ENCODE data around the gene MRPS23. TPM values are rescaled to one million over a fixed set of nuclear protein-coding genes. Genes with fewer than 3 reads are reported as not detected.

The MRPS23 gene
- total and polyA plus RNA-seq, 2 of the 13 experiments (the other 11 are each of a cell fraction or from before 2014, with no cell fraction given), result 63.2 to 181 TPM

DNA sequence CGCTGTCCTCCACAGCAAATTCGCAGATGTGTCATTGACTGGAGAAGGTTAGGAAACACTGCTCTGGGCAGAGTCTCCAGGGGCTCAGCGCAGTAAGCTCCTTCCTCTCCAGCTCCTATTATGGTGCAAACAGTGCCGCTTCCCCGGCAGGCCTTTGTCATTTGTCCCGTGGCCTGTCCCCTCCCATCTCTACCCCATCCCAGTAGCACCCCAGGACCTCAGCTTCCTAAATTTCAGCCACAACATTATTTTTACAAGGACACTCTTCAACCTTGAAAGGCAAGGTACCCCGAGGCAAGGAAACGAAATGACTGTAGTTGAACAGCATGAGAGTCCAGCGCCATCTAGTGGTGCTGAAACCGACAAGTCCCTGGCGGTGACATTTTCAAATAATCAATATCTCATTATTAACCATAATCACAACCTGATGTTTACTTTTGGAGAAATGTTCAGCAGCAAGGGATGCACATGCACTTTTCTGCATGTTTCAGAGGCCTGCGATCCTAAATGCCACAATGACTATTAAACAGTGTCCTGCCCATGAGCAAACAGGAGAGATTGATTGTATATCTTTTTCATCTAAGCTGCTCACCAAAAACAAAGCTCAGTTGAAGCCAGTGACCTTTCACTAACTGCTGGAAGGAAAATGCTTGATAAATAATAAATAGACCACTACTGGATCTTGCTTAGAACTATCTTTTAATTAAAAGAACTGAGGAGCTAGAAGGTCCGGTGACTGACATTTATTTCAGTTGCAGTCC, 16.5 kb downstream of the MRPS23 start (continued):
- TF ChIP-seq, protein P1, sequence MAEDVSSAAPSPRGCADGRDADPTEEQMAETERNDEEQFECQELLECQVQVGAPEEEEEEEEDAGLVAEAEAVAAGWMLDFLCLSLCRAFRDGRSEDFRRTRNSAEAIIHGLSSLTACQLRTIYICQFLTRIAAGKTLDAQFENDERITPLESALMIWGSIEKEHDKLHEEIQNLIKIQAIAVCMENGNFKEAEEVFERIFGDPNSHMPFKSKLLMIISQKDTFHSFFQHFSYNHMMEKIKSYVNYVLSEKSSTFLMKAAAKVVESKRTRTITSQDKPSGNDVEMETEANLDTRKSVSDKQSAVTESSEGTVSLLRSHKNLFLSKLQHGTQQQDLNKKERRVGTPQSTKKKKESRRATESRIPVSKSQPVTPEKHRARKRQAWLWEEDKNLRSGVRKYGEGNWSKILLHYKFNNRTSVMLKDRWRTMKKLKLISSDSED (CRISPR knock-in tag; IDR thresholded peaks at IDR 0.05), result no peak
- TF ChIP-seq SIN3B (IDR thresholded peaks at IDR 0.05; ENCODE audit: low read length) (0 out of 2 replicates have a peak, but pooled peaks have one; percentile 11), TOPORS (CRISPR knock-in tag; IDR thresholded peaks at IDR 0.05) (0 out of 2 replicates have a peak, but pooled peaks have one; percentile 53), NR2C2 (CRISPR knock-in tag; IDR thresholded peaks at IDR 0.05; ENCODE audit: borderline replicate concordance) (0 out of 2 replicates have a peak, but pooled peaks have one; percentile 0), ZNF124 (CRISPR knock-in tag; IDR thresholded peaks at IDR 0.05) (0 out of 2 replicates have a peak, but pooled peaks have one; percentile 42), ZSCAN29 (CRISPR knock-in tag; conservative IDR thresholded peaks at IDR 0.05) (0 out of 2 replicates have a peak, but pooled peaks have one; percentile 25), EP300 (IDR thresholded peaks at IDR 0.05; ENCODE audit: low read depth in 2 of 2, low read length in 2 of 2) (peak in 1 of 2 experiments; percentile 53; a peak in 1 of 4 replicates), EP300 (CRISPR knock-in tag; IDR thresholded peaks at IDR 0.05; ENCODE audit: borderline replicate concordance) (no peak), U2AF1 (optimal IDR thresholded peaks at IDR 0.05; ENCODE audit: low read depth, low read length) (peak; percentile 64), TGIF2 (CRISPR knock-in tag; IDR thresholded peaks at IDR 0.05) (no peak), UBTF (CRISPR knock-in tag; IDR thresholded peaks at IDR 0.05) (peak; percentile 62), FOXA1 (IDR thresholded peaks at IDR 0.05) (no peak), FOXA1 (CRISPR knock-in tag; IDR thresholded peaks at IDR 0.05) (peak; percentile 59), PRMT3 (CRISPR knock-in tag; IDR thresholded peaks at IDR 0.05; ENCODE audit: borderline replicate concordance, low read depth) (no peak), BCL6 (CRISPR knock-in tag; IDR thresholded peaks at IDR 0.05) (peak; percentile 38; the same call in 1 of the 2 replicates)
- TF ChIP-seq, protein P2, sequence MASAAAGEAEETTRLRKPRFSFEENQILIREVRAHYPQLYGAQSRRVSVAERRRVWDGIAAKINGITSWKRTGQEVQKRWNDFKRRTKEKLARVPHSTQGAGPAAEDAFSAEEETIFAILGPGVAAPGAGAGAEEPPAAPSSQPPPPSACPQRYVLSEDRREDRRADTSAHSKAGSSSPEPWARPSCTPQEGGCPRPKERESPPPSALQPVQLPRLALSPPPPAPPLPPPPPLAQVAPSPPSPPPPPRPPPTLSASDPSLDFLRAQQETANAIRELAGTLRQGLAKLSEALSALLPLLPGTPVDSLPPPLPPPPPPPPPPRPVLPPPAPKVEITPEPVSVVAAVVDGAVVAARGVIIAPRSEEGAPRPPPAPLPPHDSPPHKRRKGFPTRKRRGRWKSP (CRISPR knock-in tag; IDR thresholded peaks at IDR 0.05), result peak; percentile 59; the same call in 1 of the 2 replicates
- TF ChIP-seq, protein P3, sequence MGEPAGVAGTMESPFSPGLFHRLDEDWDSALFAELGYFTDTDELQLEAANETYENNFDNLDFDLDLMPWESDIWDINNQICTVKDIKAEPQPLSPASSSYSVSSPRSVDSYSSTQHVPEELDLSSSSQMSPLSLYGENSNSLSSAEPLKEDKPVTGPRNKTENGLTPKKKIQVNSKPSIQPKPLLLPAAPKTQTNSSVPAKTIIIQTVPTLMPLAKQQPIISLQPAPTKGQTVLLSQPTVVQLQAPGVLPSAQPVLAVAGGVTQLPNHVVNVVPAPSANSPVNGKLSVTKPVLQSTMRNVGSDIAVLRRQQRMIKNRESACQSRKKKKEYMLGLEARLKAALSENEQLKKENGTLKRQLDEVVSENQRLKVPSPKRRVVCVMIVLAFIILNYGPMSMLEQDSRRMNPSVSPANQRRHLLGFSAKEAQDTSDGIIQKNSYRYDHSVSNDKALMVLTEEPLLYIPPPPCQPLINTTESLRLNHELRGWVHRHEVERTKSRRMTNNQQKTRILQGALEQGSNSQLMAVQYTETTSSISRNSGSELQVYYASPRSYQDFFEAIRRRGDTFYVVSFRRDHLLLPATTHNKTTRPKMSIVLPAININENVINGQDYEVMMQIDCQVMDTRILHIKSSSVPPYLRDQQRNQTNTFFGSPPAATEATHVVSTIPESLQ (CRISPR knock-in tag; conservative IDR thresholded peaks at IDR 0.05), result 0 out of 2 replicates have a peak, but pooled peaks have one; percentile 70
- TF ChIP-seq, protein P4, sequence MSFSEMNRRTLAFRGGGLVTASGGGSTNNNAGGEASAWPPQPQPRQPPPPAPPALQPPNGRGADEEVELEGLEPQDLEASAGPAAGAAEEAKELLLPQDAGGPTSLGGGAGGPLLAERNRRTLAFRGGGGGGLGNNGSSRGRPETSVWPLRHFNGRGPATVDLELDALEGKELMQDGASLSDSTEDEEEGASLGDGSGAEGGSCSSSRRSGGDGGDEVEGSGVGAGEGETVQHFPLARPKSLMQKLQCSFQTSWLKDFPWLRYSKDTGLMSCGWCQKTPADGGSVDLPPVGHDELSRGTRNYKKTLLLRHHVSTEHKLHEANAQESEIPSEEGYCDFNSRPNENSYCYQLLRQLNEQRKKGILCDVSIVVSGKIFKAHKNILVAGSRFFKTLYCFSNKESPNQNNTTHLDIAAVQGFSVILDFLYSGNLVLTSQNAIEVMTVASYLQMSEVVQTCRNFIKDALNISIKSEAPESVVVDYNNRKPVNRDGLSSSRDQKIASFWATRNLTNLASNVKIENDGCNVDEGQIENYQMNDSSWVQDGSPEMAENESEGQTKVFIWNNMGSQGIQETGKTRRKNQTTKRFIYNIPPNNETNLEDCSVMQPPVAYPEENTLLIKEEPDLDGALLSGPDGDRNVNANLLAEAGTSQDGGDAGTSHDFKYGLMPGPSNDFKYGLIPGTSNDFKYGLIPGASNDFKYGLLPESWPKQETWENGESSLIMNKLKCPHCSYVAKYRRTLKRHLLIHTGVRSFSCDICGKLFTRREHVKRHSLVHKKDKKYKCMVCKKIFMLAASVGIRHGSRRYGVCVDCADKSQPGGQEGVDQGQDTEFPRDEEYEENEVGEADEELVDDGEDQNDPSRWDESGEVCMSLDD (CRISPR knock-in tag; IDR thresholded peaks at IDR 0.05; ENCODE audit: borderline replicate concordance), result no peak

Data from HepG2 (cell line).